Kidney (tissue), 14 donors: ENCODE measurements around the gene LSAMP. TPM values are rescaled to one million over a fixed set of nuclear protein-coding genes. Genes with fewer than 3 reads are reported as not detected.
A peak's percentile ranks its signal among the peaks of the same experiment; 100 is the strongest.
"Not testable (repeated sequence)": the region's sequence is repeated elsewhere in the genome, so short reads cannot be mapped to it uniquely, and the experiment has no call there.

ENCODE experiments used
- DNase-seq, 5 donors: peaks; one replicate each; pipeline ENCODE4 v3.0.0-alpha.2; 2013 to 2020
- FAIRE-seq: peaks from 2 replicates; lab custom pipeline; 2012; peaks lifted over from hg19 to GRCh38; lab: Jason Lieb, UNC
- H3K27ac ChIP-seq, 2 donors: one replicate each; pipeline ENCODE4 v1.7.0; 2013; ENCODE audit warnings: low read depth in 2 of 2, low read length in 2 of 2, inconsistent platforms in 1 of 2
- H3K27me3 ChIP-seq: one replicate; pipeline ENCODE4 v1.7.1; 2013; ENCODE audit warnings: low read length, inconsistent platforms; ENCODE audit not compliant: control insufficient read depth, insufficient read depth
- H3K36me3 ChIP-seq, 3 donors: one replicate each; pipeline versions ENCODE4 v1.7.0 to v1.7.1; 2013; ENCODE audit warnings: low read length in 3 of 3, control low read depth in 1 of 3, inconsistent platforms in 1 of 3; ENCODE audit not compliant: insufficient read depth in 3 of 3, control insufficient read depth in 2 of 3
- H3K4me1 ChIP-seq, 3 donors: one replicate each; pipeline versions ENCODE4 v1.7.0 to v1.7.1; 2013; ENCODE audit warnings: low read length in 3 of 3, inconsistent platforms in 1 of 3, low read depth in 1 of 3; ENCODE audit not compliant: control insufficient read depth in 2 of 3, insufficient read depth in 2 of 3
- H3K4me3 ChIP-seq, 3 donors: one replicate each; pipeline versions ENCODE4 v1.7.0 to v1.8.1; 2013; ENCODE audit warnings: low read length in 3 of 3, control low read depth in 1 of 3, inconsistent platforms in 1 of 3
- H3K9ac ChIP-seq, 3 donors: one replicate each; pipeline versions ENCODE4 v1.7.0 to v1.7.1; 2013; ENCODE audit warnings: low read length in 3 of 3, control low read depth in 1 of 3, inconsistent platforms in 1 of 3
- H3K9me3 ChIP-seq, 3 donors: one replicate each; pipeline versions ENCODE4 v1.7.0 to v1.7.1; 2013; ENCODE audit warnings: low read length in 3 of 3, control low read depth in 1 of 3, inconsistent platforms in 1 of 3; ENCODE audit not compliant: control insufficient read depth in 2 of 3, insufficient read depth in 1 of 3
- intact Hi-C: fragments of 100-400 bp; cut with DNase I; formaldehyde crosslinking; loops from one replicate; pipeline ENCODE4 v1.11.1; 2022
- polyA plus RNA-seq: library from polyadenylated mRNA; stranded (reverse); fragments of 350-450 nt; fragmentation: Illumina TruSeq; extraction: RNeasy Lipid Tissue Mini Kit (QIAGEN cat#74804); gene quantifications from one replicate; pipeline ENCODE4 v1.2.3, GENCODE V29; 2014; ENCODE audit warnings: low read depth, low replicate concordance; ENCODE audit not compliant: insufficient read depth
- total RNA-seq: library from RNA; stranded (reverse); fragmentation: NEBNext Ultra II Directional; extraction: Animal tissue kit (Norgen Biotek cat#: 25700); gene quantifications from one replicate; pipeline ENCODE4 v1.2.1, GENCODE V29; 2021
- TF ChIP-seq, protein P1 (sequence below): IDR thresholded peaks from 3 replicates; pipeline ENCODE4 v1.5.1; 2012; ENCODE audit warnings: mild to moderate bottlenecking, moderate library complexity, borderline replicate concordance; ENCODE audit not compliant: insufficient read depth; ENCODE audit errors: extremely low read depth
- donor health status: control.
- donor health status: control.
- donor health status: control.
- donor health status: control.
- donor health status: control.
- donor health status: DM: yes; HTN: yes; CAD: no.
- donor health status: Normal renal cell carcinoma (clear cell type).

Gene LSAMP
- total and polyA plus RNA-seq, 2 donors from 2014 or later = 1.4 to 3.5 TPM

DNA sequence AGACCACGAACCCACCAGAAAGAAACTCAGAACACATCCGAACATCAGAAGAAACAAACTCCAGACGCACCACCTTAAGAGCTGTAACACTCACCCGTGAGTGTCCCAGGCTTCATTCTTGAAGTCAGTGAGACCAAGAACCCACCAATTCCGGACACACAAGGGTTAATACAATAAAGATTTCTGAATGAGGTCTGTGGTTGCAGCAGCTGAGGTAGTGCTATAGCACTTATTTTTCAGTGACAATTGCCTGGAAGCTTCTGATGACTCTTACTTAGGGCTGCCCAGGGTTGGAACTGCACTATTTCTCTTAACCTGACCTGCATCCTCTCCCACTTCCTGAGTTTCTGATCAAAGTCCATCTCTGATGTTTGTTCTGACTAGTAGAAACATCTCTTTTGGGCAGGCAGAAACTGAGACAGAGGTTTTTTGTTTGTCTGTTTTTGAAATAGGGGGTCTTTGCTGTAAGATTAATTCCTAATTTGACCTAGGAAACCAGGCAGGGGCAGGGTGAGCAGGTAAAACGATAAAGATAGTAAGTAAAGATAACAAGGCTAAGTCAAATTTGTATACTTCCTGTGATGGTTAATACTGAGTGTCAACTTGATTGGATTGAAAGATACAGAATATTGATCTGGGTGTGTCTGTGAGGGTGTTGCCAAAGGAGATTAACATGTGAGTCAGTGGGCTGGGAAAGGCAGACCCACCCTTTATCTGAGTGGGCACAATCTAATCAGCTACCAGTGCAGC is 652.9 kb downstream of the LSAMP start:
- TF ChIP-seq, protein P1, sequence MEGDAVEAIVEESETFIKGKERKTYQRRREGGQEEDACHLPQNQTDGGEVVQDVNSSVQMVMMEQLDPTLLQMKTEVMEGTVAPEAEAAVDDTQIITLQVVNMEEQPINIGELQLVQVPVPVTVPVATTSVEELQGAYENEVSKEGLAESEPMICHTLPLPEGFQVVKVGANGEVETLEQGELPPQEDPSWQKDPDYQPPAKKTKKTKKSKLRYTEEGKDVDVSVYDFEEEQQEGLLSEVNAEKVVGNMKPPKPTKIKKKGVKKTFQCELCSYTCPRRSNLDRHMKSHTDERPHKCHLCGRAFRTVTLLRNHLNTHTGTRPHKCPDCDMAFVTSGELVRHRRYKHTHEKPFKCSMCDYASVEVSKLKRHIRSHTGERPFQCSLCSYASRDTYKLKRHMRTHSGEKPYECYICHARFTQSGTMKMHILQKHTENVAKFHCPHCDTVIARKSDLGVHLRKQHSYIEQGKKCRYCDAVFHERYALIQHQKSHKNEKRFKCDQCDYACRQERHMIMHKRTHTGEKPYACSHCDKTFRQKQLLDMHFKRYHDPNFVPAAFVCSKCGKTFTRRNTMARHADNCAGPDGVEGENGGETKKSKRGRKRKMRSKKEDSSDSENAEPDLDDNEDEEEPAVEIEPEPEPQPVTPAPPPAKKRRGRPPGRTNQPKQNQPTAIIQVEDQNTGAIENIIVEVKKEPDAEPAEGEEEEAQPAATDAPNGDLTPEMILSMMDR = no peak
- no peaks in the 10 kb centered on the region for H3K4me1 ChIP-seq
- H3K27ac ChIP-seq = no peak overlapping the region
- no peaks in the 10 kb centered on the region for H3K9me3 ChIP-seq
- peak in 1 of 5 donors; percentile 11 for DNase-seq
- H3K27me3 ChIP-seq = no peaks in the 10 kb centered on the region
- peak overlapping the region in 1 of 3 donors; percentile 4 for H3K4me3 ChIP-seq
- H3K9ac ChIP-seq = no peak overlapping the region
- no peak for FAIRE-seq
- no peaks in the 10 kb centered on the region for H3K36me3 ChIP-seq
- intact Hi-C loops = no loop called here

DNA sequence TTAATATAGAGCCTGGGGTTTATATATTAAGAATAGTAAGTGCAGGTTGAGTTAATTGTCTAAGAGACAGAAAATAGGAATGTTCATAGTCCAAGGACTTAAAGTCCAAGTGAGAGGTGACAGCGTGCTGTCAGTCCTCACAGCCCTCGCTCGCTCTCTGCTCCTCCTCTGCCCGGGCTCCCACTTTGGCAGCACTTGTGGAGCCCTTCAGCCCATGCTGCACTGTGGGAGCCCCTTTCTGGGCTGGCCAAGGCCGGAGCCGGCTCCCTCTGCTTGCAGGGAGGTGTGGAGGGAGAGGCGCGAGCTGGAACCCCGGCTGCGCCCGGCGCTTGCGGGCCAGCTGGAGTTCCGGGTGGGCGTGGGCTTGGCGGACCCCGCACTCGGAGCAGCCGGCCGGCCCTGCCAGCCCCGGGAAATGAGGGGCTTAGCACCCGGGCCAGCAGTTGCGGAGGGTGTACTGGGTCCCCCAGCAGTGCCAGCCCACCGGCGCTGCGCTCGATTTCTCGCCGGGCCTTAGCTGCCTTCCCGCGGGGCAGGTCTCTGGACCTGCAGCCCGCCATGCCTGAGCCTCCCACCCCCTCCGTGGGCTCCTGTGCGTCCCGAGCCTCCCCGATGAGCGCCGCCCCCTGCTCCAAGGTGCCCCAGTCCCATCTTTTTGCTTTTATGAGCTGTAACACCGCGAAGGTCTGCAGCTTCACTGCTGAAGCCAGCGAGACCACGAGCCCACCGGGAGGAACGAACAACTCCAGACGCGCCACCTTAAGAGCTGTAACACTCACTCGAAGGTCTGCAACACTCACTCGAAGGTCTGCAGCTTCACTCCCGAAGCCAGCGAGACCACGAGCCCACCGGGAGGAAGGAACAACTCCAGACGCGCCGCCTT is 653.8 kb downstream of the LSAMP start:
- H3K36me3 ChIP-seq, H3K9me3 ChIP-seq, intact Hi-C loops, H3K4me1 ChIP-seq, H3K9ac ChIP-seq, FAIRE-seq, H3K27ac ChIP-seq, H3K27me3 ChIP-seq, H3K4me3 ChIP-seq: not testable (repeated sequence)
- DNase-seq = peak in 1 of 5 donors; percentile 52

DNA sequence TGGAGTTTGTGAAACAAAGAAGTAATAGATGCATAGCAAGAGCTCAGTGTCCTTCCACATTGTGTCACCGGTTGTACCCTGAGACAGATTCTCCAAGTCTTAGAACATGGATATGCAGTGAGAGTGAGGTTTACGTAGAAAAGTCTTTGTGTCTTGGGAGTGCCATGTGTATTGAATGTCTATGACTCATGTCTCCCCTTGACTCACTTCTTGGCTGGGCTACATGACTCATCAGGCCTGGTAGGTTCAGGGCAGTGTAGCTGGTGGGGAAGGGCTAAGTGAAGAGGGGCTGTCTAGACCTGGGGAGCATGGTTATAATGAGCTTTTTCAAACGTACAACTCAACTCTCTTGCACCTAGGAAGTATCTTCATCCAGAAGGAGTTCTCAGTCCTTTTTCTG is 654.5 kb downstream of the LSAMP start:
- intact Hi-C loops = no loop called here
- Histone ChIP-seq H3K4me1 (no peaks in the 10 kb centered on the region), H3K9ac (no peak overlapping the region), H3K36me3 (no peaks in the 10 kb centered on the region), H3K27ac (no peak overlapping the region), H3K27me3 (no peaks in the 10 kb centered on the region), H3K4me3 (no peak overlapping the region), H3K9me3 (no peaks in the 10 kb centered on the region)
- FAIRE-seq (no peak), DNase-seq (no peak)
- TF ChIP-seq, protein P1 = no peak

DNA sequence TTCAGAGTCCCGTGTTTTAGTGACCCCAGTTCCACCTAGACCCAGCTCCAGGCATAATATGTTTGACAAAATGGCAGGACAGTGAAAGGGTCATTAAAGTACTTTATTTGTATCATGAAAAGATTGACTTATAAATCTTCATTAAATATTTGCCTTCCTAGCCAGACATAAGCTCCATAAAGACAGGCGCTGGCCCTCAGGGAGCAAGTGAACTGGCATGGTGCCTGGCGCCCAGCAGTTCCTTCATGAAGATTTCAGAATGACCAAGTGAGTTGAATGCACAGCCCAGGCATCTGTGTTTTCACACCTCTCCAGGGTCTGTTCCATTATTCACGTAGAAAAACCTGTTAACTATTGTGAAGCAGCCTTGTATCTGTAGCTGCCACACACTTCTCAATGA is 655.8 kb downstream of the LSAMP start:
- FAIRE-seq (no peak), DNase-seq (no peak)
- TF ChIP-seq, protein P1 = no peak
- Histone ChIP-seq H3K9me3 (no peaks in the 10 kb centered on the region), H3K36me3 (no peaks in the 10 kb centered on the region), H3K4me1 (peaks cover 0 to 5% (median 0%) of the 10 kb centered on the region in 3 donors), H3K27ac (no peak overlapping the region), H3K9ac (no peak overlapping the region), H3K4me3 (no peak overlapping the region), H3K27me3 (no peaks in the 10 kb centered on the region)
- intact Hi-C loops = no loop called here
